Measurements from ENCODE around the gene S100A10. TPM values are rescaled to one million over a fixed set of nuclear protein-coding genes. Genes with fewer than 3 reads are reported as not detected.

The S100A10 gene
- total and polyA plus RNA-seq, 4 donors: 7.0 to 99.5 (median 35.4) TPM

GRCh38 chr1:151934048-151934493, 59.6 kb downstream of the S100A10 start:
- H3K4me3 ChIP-seq (ENCODE audit: low read depth in 1 of 3, low read length in 3 of 3): no peak overlapping the region
- no peak overlapping the region for H3K27ac ChIP-seq (ENCODE audit: low read depth in 1 of 2, low read length in 2 of 2)
- H3K36me3 ChIP-seq (ENCODE audit: control insufficient read depth in 4 of 4, insufficient read depth in 3 of 4, low read depth in 1 of 4, low read length in 3 of 4): no peaks in the 10 kb centered on the region
- H3K9me3 ChIP-seq (ENCODE audit: control insufficient read depth in 4 of 4, low read length in 3 of 4): no peaks in the 10 kb centered on the region
- no peaks in the 10 kb centered on the region for H3K27me3 ChIP-seq (ENCODE audit: control insufficient read depth in 4 of 4, insufficient read depth in 4 of 4, low read length in 3 of 4)
- H3K4me1 ChIP-seq (ENCODE audit: control insufficient read depth in 4 of 4, insufficient read depth in 4 of 4, low read length in 3 of 4): peaks cover 0 to 7% (median 2%) of the 10 kb centered on the region in 4 donors
- TF ChIP-seq RAD21 (IDR thresholded peaks at IDR 0.05) (peak; percentile 96 to 97), RXRA (IDR thresholded peaks at IDR 0.05) (no peak), CTCF (IDR thresholded peaks at IDR 0.05; ENCODE audit: low read depth, low read length, missing input control) (peak; percentile 79)
- 30% methylated on average over 3 of the region's 3 CpGs for WGBS
- H3K9ac ChIP-seq (ENCODE audit: low read depth in 1 of 2, low read length in 2 of 2): no peak overlapping the region
- DNase-seq (ENCODE audit: low spot score): no peak

Other genes starting within 250 kb of the S100A10 start
- gene MRPL9, start 230.4 kb downstream of the S100A10 start, total RNA-seq: 10 to 100 TPM; 22.5 to 34.6 TPM
- gene MRPL9, start 230.4 kb downstream of the S100A10 start, polyA plus RNA-seq: 10 to 100 TPM; 28.6 to 43.5 TPM
- 1 to 10 TPM; 5.1 to 6.7 TPM for gene TDRKH, start 203.4 kb downstream of the S100A10 start, total RNA-seq
- 1 to 10 TPM; 1.5 to 2.6 TPM for gene TDRKH, start 203.4 kb downstream of the S100A10 start, polyA plus RNA-seq
- under 1 TPM; 0.05 to 0.50 TPM for gene LINGO4, start 188.4 kb downstream of the S100A10 start, total RNA-seq
- gene LINGO4, start 188.4 kb downstream of the S100A10 start, polyA plus RNA-seq: under 1 TPM in 1 of 2 donors, not detected in 1; 0.09 TPM
- gene RORC, start 162.1 kb downstream of the S100A10 start, total RNA-seq: 10 to 100 TPM in 1 of 2 donors, 1 to 10 TPM in 1; 2.9 to 59.2 TPM
- 10 to 100 TPM; 10.7 to 15.4 TPM for gene RORC, start 162.1 kb downstream of the S100A10 start, polyA plus RNA-seq
- not detected for gene C2CD4D, start 154.0 kb downstream of the S100A10 start, total RNA-seq
- gene C2CD4D, start 154.0 kb downstream of the S100A10 start, polyA plus RNA-seq: under 1 TPM; 0.02 to 0.08 TPM
- under 1 TPM in 1 of 2 donors, not detected in 1; 0.09 TPM for gene THEM5, start 140.1 kb downstream of the S100A10 start, total RNA-seq
- gene THEM5, start 140.1 kb downstream of the S100A10 start, polyA plus RNA-seq: not detected
- 10 to 100 TPM in 1 of 2 donors, 1 to 10 TPM in 1; 6.5 to 16.2 TPM for gene THEM4, start 84.3 kb downstream of the S100A10 start, total RNA-seq
- 10 to 100 TPM in 1 of 2 donors, 1 to 10 TPM in 1; 6.1 to 13.1 TPM for gene THEM4, start 84.3 kb downstream of the S100A10 start, polyA plus RNA-seq
- gene S100A11, start 43.1 kb upstream of the S100A10 start, total RNA-seq: 10 to 100 TPM in 1 of 2 donors, 1 to 10 TPM in 1; 9.9 to 10.3 TPM
- gene S100A11, start 43.1 kb upstream of the S100A10 start, polyA plus RNA-seq: 10 to 100 TPM; 51.6 to 76.1 TPM
- not detected for gene TCHHL1, start 95.2 kb upstream of the S100A10 start, total RNA-seq
- gene TCHHL1, start 95.2 kb upstream of the S100A10 start, polyA plus RNA-seq: not detected
- gene TCHH, start 121.6 kb upstream of the S100A10 start, total RNA-seq: under 1 TPM; 0.05 to 0.33 TPM
- gene TCHH, start 121.6 kb upstream of the S100A10 start, polyA plus RNA-seq: under 1 TPM; 0.07 to 0.09 TPM
- gene RPTN, start 165.4 kb upstream of the S100A10 start, total RNA-seq: not detected
- gene RPTN, start 165.4 kb upstream of the S100A10 start, polyA plus RNA-seq: not detected
- not detected for gene HRNR, start 230.3 kb upstream of the S100A10 start, total RNA-seq
- under 1 TPM in 1 of 2 donors, not detected in 1; 0.04 TPM for gene HRNR, start 230.3 kb upstream of the S100A10 start, polyA plus RNA-seq